Esophagus squamous epithelium (tissue), 5 donors: ENCODE measurements around the gene CGB2. TPM values are rescaled to one million over a fixed set of nuclear protein-coding genes. Genes with fewer than 3 reads are reported as not detected.

ENCODE experiments used
- DNase-seq: peaks from one replicate; lab custom pipeline; 2025; lab: John Stamatoyannopoulos, UW
- H3K27ac ChIP-seq, 4 donors: fragments of 200-600 bp; sonication (generic); one replicate each; pipeline ENCODE4 v1.5.1; 2016 to 2019; ENCODE audit warnings: mild to moderate bottlenecking in 1 of 4
- H3K27me3 ChIP-seq, 4 donors: fragments of 200-600 bp; sonication (generic); 1 replicate in 3 of 4; 2 replicates in 1 of 4; pipeline versions ENCODE4 v1.5.1 to v1.6.0; 2017 to 2021; ENCODE audit warnings: antibody characterized with exemption in 1 of 4
- H3K36me3 ChIP-seq, 3 donors: fragments of 200-600 bp; sonication (generic); one replicate each; pipeline ENCODE4 v1.5.1; 2016 to 2019
- H3K4me1 ChIP-seq, 3 donors: fragments of 200-600 bp; sonication (generic); one replicate each; pipeline ENCODE4 v1.5.1; 2017 to 2019
- H3K4me3 ChIP-seq, 4 donors: fragments of 200-600 bp; sonication (generic); 1 replicate in 3 of 4; 2 replicates in 1 of 4; pipeline ENCODE4 v1.5.1; 2016 to 2019; ENCODE audit warnings: mild to moderate bottlenecking in 2 of 4, moderate library complexity in 1 of 4
- H3K9me3 ChIP-seq, 3 donors: fragments of 200-600 bp; sonication (generic); one replicate each; pipeline ENCODE4 v1.5.1; 2016 to 2019
- POLR2A ChIP-seq, 4 donors: fragments of 450-650 bp; IDR thresholded peaks; one replicate each; pipeline ENCODE4 v1.6.1; 2017; ENCODE audit warnings: antibody characterized with exemption in 4 of 4, mild to moderate bottlenecking in 4 of 4, moderate library complexity in 3 of 4
- WGBS, 2 donors: methylation state at CpG; one replicate each; pipeline ENCODE4 v1.1.5; 2018; 5-methylcytosine and 5-hydroxymethylcytosine counted together
- intact Hi-C: fragments of 100-400 bp; cut with DNase I; formaldehyde crosslinking; loops from one replicate; pipeline ENCODE4 v1.15.0; 2022
- total RNA-seq, 4 donors: library from RNA; depleted of rRNA; stranded (reverse); fragments of >200 nt; gene quantifications; one replicate each; pipeline ENCODE4 v1.1.0, GENCODE V29; 2016
- TF ChIP-seq, protein P1 (sequence below), 6 experiments: fragments of 450-650 bp in 4 of 6; fragments of 200-600 bp in 2 of 6; sonication (generic) in 2 of 6; IDR thresholded peaks; one replicate each; pipeline ENCODE4 v1.5.1; 2016 to 2019; ENCODE audit warnings: antibody characterized with exemption in 6 of 6, mild to moderate bottlenecking in 4 of 6, moderate library complexity in 4 of 6
- donor health status: DM: yes; HTN: yes; CAD: no.

The CGB2 gene
- total RNA-seq, 4 donors from 2014 or later: not detected

DNA sequence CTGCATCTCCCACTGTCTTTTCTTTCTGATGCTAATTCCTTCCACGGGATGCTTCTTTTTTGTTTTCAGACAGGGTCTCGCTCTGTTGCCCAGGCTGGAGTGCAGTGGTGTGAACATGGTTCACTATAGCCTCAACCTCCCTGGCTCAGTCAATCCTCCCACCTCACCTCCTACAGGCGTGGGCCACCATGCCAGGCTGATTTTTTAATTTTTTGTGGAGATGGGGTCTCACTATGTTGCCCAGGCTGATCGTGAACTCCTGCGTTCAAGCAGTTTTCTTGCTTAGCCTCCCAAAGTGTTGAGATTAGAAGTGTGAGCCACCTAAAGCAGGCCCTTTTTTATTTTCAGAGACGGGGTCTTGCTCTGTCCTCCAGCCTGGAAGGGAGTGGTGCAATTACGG lies 43.4 kb upstream of the CGB2 start:
- WGBS, 2 donors: 91 to 93% methylated on average over 5 to 7 of the region's 7 CpGs
- Histone ChIP-seq H3K4me3 (no peak overlapping the region), H3K27me3 (no peaks in the 10 kb centered on the region), H3K27ac (no peak overlapping the region), H3K36me3 (peaks cover 12 to 82% (median 30%) of the 10 kb centered on the region in 3 donors), H3K4me1 (peaks cover 21 to 32% (median 22%) of the 10 kb centered on the region in 3 donors), H3K9me3 (no peaks in the 10 kb centered on the region)
- intact Hi-C loops: no loop called here
- TF ChIP-seq, protein P1, sequence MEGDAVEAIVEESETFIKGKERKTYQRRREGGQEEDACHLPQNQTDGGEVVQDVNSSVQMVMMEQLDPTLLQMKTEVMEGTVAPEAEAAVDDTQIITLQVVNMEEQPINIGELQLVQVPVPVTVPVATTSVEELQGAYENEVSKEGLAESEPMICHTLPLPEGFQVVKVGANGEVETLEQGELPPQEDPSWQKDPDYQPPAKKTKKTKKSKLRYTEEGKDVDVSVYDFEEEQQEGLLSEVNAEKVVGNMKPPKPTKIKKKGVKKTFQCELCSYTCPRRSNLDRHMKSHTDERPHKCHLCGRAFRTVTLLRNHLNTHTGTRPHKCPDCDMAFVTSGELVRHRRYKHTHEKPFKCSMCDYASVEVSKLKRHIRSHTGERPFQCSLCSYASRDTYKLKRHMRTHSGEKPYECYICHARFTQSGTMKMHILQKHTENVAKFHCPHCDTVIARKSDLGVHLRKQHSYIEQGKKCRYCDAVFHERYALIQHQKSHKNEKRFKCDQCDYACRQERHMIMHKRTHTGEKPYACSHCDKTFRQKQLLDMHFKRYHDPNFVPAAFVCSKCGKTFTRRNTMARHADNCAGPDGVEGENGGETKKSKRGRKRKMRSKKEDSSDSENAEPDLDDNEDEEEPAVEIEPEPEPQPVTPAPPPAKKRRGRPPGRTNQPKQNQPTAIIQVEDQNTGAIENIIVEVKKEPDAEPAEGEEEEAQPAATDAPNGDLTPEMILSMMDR (IDR thresholded peaks at IDR 0.05): no peak
- no peak for TF ChIP-seq POLR2A (IDR thresholded peaks at IDR 0.05)
- no peak for DNase-seq

DNA sequence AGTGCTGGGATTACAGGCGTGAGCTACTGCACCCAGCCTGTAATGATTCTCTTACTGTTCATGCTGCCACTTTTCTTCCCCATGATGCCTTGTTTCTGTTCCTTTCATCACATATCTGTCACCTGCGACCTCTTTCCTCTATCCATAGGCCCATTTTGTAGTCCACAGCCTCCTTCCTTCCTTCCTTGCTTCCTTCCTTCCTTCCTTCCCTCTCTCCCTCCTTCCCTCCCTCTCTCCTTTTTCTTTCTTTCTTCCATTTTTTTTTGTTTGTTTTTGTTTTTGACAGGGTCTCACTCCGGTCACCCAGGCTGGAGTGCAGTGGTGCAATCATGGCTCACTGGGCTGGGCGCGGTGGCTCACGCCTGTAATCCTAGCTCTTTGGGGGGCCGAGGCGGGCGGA lies 42.8 kb upstream of the CGB2 start:
- Histone ChIP-seq H3K27me3 (no peaks in the 10 kb centered on the region), H3K36me3 (peaks cover 12 to 76% (median 30%) of the 10 kb centered on the region in 3 donors), H3K9me3 (no peaks in the 10 kb centered on the region), H3K4me3 (no peak overlapping the region), H3K4me1 (peaks cover 21 to 33% (median 22%) of the 10 kb centered on the region in 3 donors), H3K27ac (no peak overlapping the region)
- WGBS, 2 donors: 74 to 91% methylated on average over 2 to 5 of the region's 9 CpGs
- DNase-seq: no peak
- intact Hi-C loops: no loop called here
- TF ChIP-seq, protein P1 (IDR thresholded peaks at IDR 0.05): no peak
- no peak for TF ChIP-seq POLR2A (IDR thresholded peaks at IDR 0.05)

DNA sequence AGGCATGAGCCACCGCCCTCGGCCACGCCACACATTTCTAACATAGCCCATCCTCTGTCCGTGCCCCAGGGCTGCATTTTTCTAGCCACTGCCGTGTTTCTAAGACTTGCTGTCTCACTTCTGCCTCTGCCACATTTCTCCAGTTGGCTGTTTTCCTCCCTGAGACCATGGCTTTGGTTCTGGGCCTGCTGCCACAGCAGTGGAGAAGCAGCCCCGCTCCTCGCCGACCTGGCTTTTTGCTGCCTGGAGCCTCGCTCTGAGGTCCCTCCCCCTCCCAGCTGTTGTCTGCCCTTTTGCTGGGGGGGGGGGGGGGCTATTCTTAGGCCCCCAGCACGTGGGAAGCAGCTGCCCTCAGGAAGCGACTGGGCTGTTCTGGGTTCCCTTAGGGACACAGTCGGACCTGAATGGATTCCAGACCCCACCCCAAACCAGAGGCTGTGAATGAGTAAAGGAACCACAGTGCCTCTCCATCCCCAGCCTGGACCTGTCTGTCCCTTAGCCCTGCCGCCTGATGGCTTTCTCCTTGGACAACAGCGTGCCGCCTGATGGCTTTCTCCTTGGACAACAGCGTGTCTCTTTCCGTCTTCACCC lies 41.9 kb upstream of the CGB2 start:
- peak overlapping the region in 3 of 4 donors; percentile 36 to 97 (median 69) for H3K27ac ChIP-seq
- H3K4me1 ChIP-seq: peaks cover 29 to 42% (median 31%) of the 10 kb centered on the region in 3 donors
- peaks cover 12 to 66% (median 23%) of the 10 kb centered on the region in 3 donors for H3K36me3 ChIP-seq
- intact Hi-C loops: no loop called here
- no peaks in the 10 kb centered on the region for H3K27me3 ChIP-seq
- H3K4me3 ChIP-seq: no peak overlapping the region
- no peak for DNase-seq
- 72 to 76% methylated on average over 13 of the region's 17 CpGs for WGBS, 2 donors
- H3K9me3 ChIP-seq: no peaks in the 10 kb centered on the region
- TF ChIP-seq, protein P1 (IDR thresholded peaks at IDR 0.05): no peak

DNA sequence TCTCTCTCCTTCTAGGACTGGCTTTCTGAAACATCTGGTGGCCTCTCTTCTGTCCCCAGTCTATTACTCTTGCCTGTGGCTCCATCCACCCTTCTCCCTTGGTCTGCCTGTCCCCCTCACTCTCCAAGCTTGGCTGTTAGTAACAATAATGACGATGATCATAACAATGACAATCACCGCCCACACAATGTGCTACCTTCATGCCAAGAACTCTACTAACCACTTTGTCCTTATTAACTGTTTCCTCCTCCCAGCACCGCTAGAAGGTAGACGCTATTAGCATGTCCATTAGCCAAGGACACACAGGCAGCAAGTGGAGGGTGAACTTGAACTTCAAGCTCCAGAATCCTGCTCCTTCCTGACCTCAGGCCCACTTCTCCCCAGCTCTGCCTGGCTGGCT lies 41.3 kb upstream of the CGB2 start:
- peaks cover 31 to 48% (median 32%) of the 10 kb centered on the region in 3 donors for H3K4me1 ChIP-seq
- peaks cover 12 to 60% (median 20%) of the 10 kb centered on the region in 3 donors for H3K36me3 ChIP-seq
- no peaks in the 10 kb centered on the region for H3K27me3 ChIP-seq
- no peak for DNase-seq
- peak overlapping the region in 3 of 4 donors; percentile 36 to 97 (median 69) for H3K27ac ChIP-seq
- WGBS, 2 donors: 67 to 72% methylated on average over 4 of the region's 4 CpGs
- intact Hi-C loops: no loop called here
- no peak for TF ChIP-seq POLR2A (IDR thresholded peaks at IDR 0.05)
- TF ChIP-seq, protein P1 (IDR thresholded peaks at IDR 0.05): no peak
- no peaks in the 10 kb centered on the region for H3K9me3 ChIP-seq
- no peak overlapping the region for H3K4me3 ChIP-seq

DNA sequence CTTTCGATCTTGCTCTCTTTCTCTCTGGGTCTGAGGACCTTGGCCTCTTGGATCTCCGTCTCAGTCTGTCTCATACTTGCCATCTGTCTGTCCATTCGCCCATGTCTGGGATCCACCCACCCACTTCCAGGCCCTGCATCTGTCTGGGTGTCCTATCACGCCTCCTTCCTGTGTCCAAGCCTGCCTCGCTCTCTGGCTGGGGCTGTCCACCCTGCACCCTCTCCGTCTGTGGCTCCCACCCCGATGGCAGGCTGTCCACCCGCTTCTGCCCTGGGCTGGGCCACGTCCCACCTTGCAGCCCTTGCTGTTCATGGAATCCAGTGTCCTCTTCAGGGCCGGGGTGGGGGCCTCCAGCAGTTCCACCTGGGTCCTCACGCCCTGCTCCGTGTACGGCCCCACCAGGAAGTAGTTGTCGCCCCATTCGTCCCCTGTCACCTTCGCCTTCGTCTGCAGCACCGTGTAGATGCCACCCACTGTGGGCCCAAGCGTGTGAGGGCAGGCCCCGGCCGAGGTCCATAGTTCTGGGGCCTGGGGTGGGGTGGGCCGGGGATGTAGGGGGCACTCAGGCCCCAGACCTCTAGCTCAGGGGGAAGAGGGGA lies 40.6 kb upstream of the CGB2 start:
- peaks cover 12 to 53% (median 13%) of the 10 kb centered on the region in 3 donors for H3K36me3 ChIP-seq
- 79 to 88% methylated on average over 8 to 12 of the region's 22 CpGs for WGBS, 2 donors
- intact Hi-C loops: no loop called here
- H3K4me3 ChIP-seq: peak overlapping the region in 2 of 4 donors; percentile 73 to 83
- no peak for DNase-seq
- H3K27ac ChIP-seq: peak overlapping the region; percentile 90 to 97 (median 97)
- TF ChIP-seq, protein P1 (IDR thresholded peaks at IDR 0.05): no peak
- no peak for TF ChIP-seq POLR2A (IDR thresholded peaks at IDR 0.05)
- peaks cover 31 to 51% (median 32%) of the 10 kb centered on the region in 3 donors for H3K4me1 ChIP-seq
- H3K27me3 ChIP-seq: no peaks in the 10 kb centered on the region
- no peaks in the 10 kb centered on the region for H3K9me3 ChIP-seq
